Brain microvascular endothelial cell (primary cell): ENCODE results near the gene ZBTB38.

ENCODE experiments used
- DNase-seq: peaks from one replicate; pipeline ENCODE4 v3.0.0-alpha.2; 2020
- H3K27ac ChIP-seq: fragments of 250-450 bp; sonication (Bioruptor Pico); 2 replicates; pipeline ENCODE4 v1.5.1; 2020; ENCODE audit warnings: mild to moderate bottlenecking, moderate library complexity
- H3K27me3 ChIP-seq: fragments of 250-450 bp; sonication (Bioruptor Pico); replicated peaks from 2 replicates; pipeline ENCODE4 v1.5.1; 2020; ENCODE audit warnings: mild to moderate bottlenecking
- H3K36me3 ChIP-seq: fragments of 250-450 bp; sonication (Bioruptor Pico); replicated peaks from 2 replicates; pipeline ENCODE4 v1.5.1; 2020; ENCODE audit warnings: mild to moderate bottlenecking
- H3K4me3 ChIP-seq: 2 replicates; pipeline ENCODE4 v1.5.1; 2011; ENCODE audit warnings: low read depth, mild to moderate bottlenecking, control low read depth, low read length, moderate library complexity
- in situ Hi-C: cut with HindIII; loops from 2 replicates; pipeline ENCODE4 v1.10.0; 2017; ENCODE audit warnings: low sequenced_read_pairs, low pct_ligation_motif_present
- TF ChIP-seq, protein P1 (sequence below): IDR thresholded peaks from 2 replicates; pipeline ENCODE4 v1.5.1; 2011; ENCODE audit warnings: low read depth, mild to moderate bottlenecking, moderate library complexity, low read length, control low read depth, inconsistent platforms; ENCODE audit errors: missing control alignments

ZBTB38 gene

DNA sequence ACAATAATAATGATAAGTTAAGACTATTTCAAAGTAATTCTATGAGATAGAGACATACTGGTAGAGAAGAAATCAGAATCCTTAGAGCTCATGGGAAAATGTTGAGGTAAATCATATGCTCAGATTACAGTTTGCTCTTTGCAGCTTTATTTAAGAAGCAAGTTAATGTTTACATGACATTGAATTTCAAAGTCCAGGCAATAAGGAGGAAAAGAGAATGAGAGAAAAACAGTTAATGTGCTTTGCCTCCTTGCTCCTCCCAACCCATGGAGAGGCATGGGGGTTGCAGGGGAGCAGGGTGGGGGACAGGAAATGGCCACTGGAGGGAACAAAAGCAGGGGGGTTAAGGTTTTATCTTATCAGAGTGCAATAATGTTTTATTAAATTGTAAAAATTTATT, 42.2 kb upstream of the ZBTB38 start:
- in situ Hi-C loops, result no loop called here
- no peaks in the 10 kb centered on the region for H3K36me3 ChIP-seq
- no peak overlapping the region for H3K4me3 ChIP-seq
- no peak for DNase-seq
- H3K27ac ChIP-seq, result no peak overlapping the region
- TF ChIP-seq, protein P1, sequence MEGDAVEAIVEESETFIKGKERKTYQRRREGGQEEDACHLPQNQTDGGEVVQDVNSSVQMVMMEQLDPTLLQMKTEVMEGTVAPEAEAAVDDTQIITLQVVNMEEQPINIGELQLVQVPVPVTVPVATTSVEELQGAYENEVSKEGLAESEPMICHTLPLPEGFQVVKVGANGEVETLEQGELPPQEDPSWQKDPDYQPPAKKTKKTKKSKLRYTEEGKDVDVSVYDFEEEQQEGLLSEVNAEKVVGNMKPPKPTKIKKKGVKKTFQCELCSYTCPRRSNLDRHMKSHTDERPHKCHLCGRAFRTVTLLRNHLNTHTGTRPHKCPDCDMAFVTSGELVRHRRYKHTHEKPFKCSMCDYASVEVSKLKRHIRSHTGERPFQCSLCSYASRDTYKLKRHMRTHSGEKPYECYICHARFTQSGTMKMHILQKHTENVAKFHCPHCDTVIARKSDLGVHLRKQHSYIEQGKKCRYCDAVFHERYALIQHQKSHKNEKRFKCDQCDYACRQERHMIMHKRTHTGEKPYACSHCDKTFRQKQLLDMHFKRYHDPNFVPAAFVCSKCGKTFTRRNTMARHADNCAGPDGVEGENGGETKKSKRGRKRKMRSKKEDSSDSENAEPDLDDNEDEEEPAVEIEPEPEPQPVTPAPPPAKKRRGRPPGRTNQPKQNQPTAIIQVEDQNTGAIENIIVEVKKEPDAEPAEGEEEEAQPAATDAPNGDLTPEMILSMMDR, result no peak
- no peaks in the 10 kb centered on the region for H3K27me3 ChIP-seq

DNA sequence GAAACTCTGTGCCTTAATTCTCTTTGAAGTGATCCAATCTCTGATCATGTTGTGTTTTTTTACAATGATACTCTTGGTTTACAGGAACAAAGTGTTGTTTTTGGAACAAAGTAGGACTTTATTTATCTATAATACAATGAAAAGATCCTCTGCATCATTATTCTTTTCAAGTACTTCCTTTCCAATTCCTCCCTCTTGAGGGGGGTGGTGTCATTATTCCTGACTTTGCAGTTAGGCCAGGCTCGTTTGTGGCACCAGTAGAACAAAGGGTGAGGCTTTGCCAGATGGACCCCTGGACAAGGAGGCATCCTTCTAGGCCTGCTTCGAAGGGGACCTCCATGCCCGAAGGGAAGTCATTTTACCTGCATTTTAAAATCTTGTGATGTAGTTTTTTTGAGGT, 41.7 kb upstream of the ZBTB38 start:
- Histone ChIP-seq H3K27ac (no peak overlapping the region), H3K36me3 (no peaks in the 10 kb centered on the region), H3K27me3 (no peaks in the 10 kb centered on the region), H3K4me3 (no peak overlapping the region)
- in situ Hi-C loops, result no loop called here
- TF ChIP-seq, protein P1, result no peak
- no peak for DNase-seq

DNA sequence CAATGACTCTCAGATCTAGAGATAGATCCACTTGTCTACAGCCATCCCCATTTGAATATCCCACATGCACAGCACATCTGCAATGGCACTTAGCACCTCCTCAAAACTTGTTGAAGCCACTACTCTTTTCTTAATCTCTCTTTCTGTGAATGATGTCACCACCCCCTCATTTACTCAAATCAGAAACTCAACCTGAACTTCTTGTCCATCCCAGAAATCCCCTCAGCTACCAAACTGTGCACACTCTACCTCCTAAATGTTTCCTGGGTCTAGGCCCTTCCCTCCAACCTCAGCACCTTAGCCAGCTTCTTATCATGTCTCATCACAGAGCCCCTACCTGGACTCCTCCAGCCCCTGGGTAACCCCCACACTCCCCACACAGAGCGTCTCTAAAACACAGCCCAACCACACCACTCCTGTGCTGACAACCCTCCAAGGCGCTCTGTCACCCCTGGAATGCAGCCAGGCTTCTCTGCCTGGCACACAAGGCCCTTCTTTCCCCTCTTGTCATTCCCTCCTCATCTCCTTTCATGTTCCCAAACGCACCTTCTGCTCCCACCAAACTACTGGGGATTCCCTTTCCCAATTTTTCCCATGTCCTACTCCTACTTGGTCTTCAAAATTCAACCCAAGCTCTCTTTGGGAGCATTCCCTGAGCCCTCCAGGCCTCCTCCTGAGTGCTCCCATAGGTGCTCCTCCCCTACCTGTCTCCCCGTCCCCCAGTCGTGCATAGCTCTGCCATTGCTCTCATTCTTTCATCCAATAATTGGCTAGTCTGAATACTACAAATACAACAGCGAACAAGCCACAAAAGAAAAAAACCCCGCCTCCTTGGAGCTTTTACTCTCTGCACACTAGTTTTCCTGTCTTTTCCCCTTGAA, 39.8 kb upstream of the ZBTB38 start:
- H3K27ac ChIP-seq, result no peak overlapping the region
- no peaks in the 10 kb centered on the region for H3K36me3 ChIP-seq
- in situ Hi-C loops, result no loop called here
- no peak overlapping the region for H3K4me3 ChIP-seq
- no peaks in the 10 kb centered on the region for H3K27me3 ChIP-seq
- DNase-seq, result no peak
- TF ChIP-seq, protein P1, result no peak

DNA sequence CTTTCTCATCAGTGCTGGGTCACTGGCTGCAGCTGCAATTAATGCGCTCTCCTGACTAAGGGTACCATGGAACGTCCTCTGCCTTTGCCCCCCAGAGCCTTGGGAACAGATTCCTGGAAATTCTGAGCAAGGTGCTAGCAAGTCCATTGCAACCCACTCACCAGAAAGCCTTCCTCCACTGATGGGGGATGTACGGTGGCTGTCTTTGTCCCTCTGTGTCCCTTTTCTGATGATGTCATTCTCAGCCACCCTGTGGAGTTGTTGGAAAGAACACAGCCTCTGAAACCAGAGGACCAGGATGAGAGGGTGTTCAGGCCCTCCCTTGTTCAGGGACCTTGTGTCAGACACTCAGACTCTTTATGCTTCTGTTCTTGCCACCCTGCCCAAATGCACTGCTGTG, 38.1 kb upstream of the ZBTB38 start:
- DNase-seq, result no peak
- TF ChIP-seq, protein P1, result no peak
- in situ Hi-C loops, result no loop called here
- H3K4me3 ChIP-seq, result no peak overlapping the region
- H3K27ac ChIP-seq, result peak overlapping the region; percentile 86
- no peaks in the 10 kb centered on the region for H3K27me3 ChIP-seq
- no peaks in the 10 kb centered on the region for H3K36me3 ChIP-seq

DNA sequence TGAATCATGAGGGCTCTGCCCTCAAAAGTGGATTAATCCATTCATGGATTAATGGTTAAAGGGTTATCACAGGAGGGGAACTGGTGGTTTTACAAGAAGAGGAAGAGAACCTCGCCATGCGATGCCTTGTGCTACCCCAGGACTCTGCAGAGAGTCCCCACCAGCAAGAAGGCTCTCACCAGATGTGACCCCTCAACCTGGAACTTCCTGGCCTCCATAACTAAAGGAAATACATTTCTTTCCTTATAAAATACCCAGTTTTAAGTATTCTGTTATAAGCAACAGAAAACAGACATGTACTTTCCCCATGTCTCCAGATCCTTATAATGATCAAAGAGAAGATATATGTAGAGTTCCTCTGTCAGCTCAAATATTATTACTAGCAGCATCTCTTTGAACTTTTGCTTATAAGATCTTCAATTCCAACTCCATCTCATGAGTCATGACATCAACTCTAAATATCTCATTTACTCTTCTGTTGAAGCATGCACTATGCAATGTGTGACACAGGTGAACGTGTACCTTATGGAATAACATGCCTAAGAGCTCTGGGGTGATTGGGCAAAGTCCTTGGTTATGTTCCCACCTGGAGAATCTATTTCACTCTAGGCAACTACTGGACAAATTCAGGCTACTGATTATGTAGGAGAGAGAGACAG, 37.5 kb upstream of the ZBTB38 start:
- Histone ChIP-seq H3K27me3 (no peaks in the 10 kb centered on the region), H3K4me3 (no peak overlapping the region), H3K27ac (peak overlapping the region; percentile 86), H3K36me3 (no peaks in the 10 kb centered on the region)
- DNase-seq, result no peak
- in situ Hi-C loops, result no loop called here
- TF ChIP-seq, protein P1, result no peak
